T-helper 2 cell (primary cell): ENCODE data around the gene GFRA3.

Experiments
- DNase-seq, 5 experiments: peaks; one replicate each; pipeline versions ENCODE4 v3.0.0 to v3.0.0-alpha.2; 2012 to 2022

GFRA3 gene

GRCh38 chr5:138246334-138246733 is 28.1 kb downstream of the GFRA3 start:
- DNase-seq: no peak

GRCh38 chr5:138245717-138246116 is 28.7 kb downstream of the GFRA3 start:
- no peak for DNase-seq

GRCh38 chr5:138243794-138244193 is 30.6 kb downstream of the GFRA3 start:
- no peak for DNase-seq

- peak in 2 of 5 experiments; percentile 5 to 24 for DNase-seq
These were observed 32.5 kb downstream of the GFRA3 start for GRCh38 chr5:138241688-138242571.

GRCh38 chr5:138240650-138241385 is 33.6 kb downstream of the GFRA3 start:
- DNase-seq: peak in 1 of 5 experiments; percentile 14

- no peak for DNase-seq
These were observed 36.4 kb downstream of the GFRA3 start for GRCh38 chr5:138238034-138238433.

- DNase-seq: no peak
These were observed 39.8 kb downstream of the GFRA3 start for GRCh38 chr5:138234651-138235050.

GRCh38 chr5:138233280-138233679 is 41.1 kb downstream of the GFRA3 start:
- no peak for DNase-seq

- DNase-seq: no peak
These were observed 43.3 kb downstream of the GFRA3 start for GRCh38 chr5:138230981-138231589.

GRCh38 chr5:138230261-138230660 is 44.2 kb downstream of the GFRA3 start:
- no peak for DNase-seq

- DNase-seq: no peak
These were observed 45.0 kb downstream of the GFRA3 start for GRCh38 chr5:138229387-138229786.

- DNase-seq: no peak
These were observed 47.5 kb downstream of the GFRA3 start for GRCh38 chr5:138226910-138227309.

- no peak for DNase-seq
These were observed 49.7 kb downstream of the GFRA3 start for GRCh38 chr5:138224712-138225111.

GRCh38 chr5:138223532-138223931 is 50.9 kb downstream of the GFRA3 start:
- no peak for DNase-seq

GRCh38 chr5:138216799-138217198 is 57.6 kb downstream of the GFRA3 start:
- no peak for DNase-seq

GRCh38 chr5:138213161-138214029 is 61.0 kb downstream of the GFRA3 start, which contains the start of gene CDC23:
Gene CDC23, minus strand, starts transcription at chr5:138213323. Its CDS starts 11 bp downstream, at chr5:138213312.
- peak; percentile 68 to 97 (median 88) for DNase-seq

GRCh38 chr5:138212828-138213160 is 61.6 kb downstream of the GFRA3 start:
- peak in 2 of 5 experiments; percentile 2 to 29 for DNase-seq

- no peak for DNase-seq
These were observed 63.4 kb downstream of the GFRA3 start for GRCh38 chr5:138210985-138211384.
